ENCODE results near the gene BCKDK. TPM values are rescaled to one million over a fixed set of nuclear protein-coding genes. Genes with fewer than 3 reads are reported as not detected.
A peak's percentile ranks its signal among the peaks of the same experiment; 100 is the strongest.

Gene BCKDK
- total RNA-seq, 1 donor, result 28.1 TPM

DNA sequence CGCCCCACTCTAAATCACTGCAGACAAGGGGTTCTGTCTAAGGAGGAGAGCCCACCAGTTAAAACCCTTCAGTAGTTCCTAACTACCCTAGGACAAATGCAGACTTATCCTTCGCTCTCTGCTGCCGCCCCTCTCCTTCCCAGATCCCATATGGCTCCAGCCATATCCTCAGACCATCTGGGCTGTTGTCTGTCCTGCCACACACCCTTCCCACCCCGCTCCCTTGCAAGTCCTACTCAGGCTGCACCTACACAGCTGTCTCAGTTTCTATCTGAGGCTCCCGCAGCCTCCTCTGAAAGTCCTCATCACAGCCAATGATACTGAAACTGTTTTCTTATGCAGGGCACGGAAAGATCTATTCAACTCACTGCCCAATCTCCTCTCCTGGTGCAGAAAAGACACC, 720 bp upstream of the BCKDK start:
- no peak overlapping the region for H3K4me3 ChIP-seq (ENCODE audit: low read depth, low read length)
- DNase-seq (ENCODE audit: low read depth), result no peak
- no peak for TF ChIP-seq CTCF (IDR thresholded peaks at IDR 0.05; ENCODE audit: insufficient read depth, low read depth, low read length)

- H3K4me3 ChIP-seq (ENCODE audit: low read depth, low read length), result peak overlapping the region; percentile 90
- no peak for TF ChIP-seq CTCF (IDR thresholded peaks at IDR 0.05; ENCODE audit: insufficient read depth, low read depth, low read length)
- no peak for DNase-seq (ENCODE audit: low read depth)
Measured at GRCh38 chr16:31108794-31109558, 790 bp downstream of the BCKDK start.

- no peak for TF ChIP-seq CTCF (IDR thresholded peaks at IDR 0.05; ENCODE audit: insufficient read depth, low read depth, low read length)
- peak overlapping the region; percentile 90 for H3K4me3 ChIP-seq (ENCODE audit: low read depth, low read length)
- no peak for DNase-seq (ENCODE audit: low read depth)
Measured at GRCh38 chr16:31109622-31110021, 1.4 kb downstream of the BCKDK start.

GRCh38 chr16:31110106-31111034, 2.2 kb downstream of the BCKDK start:
- TF ChIP-seq CTCF (IDR thresholded peaks at IDR 0.05; ENCODE audit: insufficient read depth, low read depth, low read length), result no peak
- H3K4me3 ChIP-seq (ENCODE audit: low read depth, low read length), result no peak overlapping the region
- no peak for DNase-seq (ENCODE audit: low read depth)

GRCh38 chr16:31111881-31112466, 3.8 kb downstream of the BCKDK start:
- no peak for TF ChIP-seq CTCF (IDR thresholded peaks at IDR 0.05; ENCODE audit: insufficient read depth, low read depth, low read length)
- no peak overlapping the region for H3K4me3 ChIP-seq (ENCODE audit: low read depth, low read length)
- DNase-seq (ENCODE audit: low read depth), result no peak

DNA sequence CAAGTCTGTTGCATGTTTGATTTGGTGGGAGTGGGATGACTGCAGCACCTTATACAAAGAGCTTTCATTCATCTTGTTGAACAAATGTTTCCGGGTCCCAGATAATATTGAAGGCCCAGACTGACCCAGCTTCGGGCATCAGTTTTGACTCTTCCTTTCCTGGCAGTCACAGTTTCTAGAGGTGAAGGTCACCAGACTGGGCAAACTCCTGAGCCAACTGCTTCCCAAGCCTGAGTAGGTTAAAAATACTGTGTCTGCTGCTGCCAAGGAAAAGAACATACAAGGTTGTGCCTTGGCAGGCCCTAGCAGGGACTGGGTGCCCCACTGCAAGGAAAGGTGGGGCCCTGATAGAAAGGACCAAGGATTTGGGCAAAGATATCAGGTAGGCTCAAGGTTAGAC, 4.5 kb downstream of the BCKDK start:
- no peak for TF ChIP-seq CTCF (IDR thresholded peaks at IDR 0.05; ENCODE audit: insufficient read depth, low read depth, low read length)
- H3K4me3 ChIP-seq (ENCODE audit: low read depth, low read length), result no peak overlapping the region
- DNase-seq (ENCODE audit: low read depth), result no peak
